ENCODE data around the gene AIFM1. TPM values are rescaled to one million over a fixed set of nuclear protein-coding genes. Genes with fewer than 3 reads are reported as not detected.
A peak's percentile ranks its signal among the peaks of the same experiment; 100 is the strongest.

The AIFM1 gene
- total RNA-seq, 6 donors from 2014 or later: 14.1 to 29.5 (median 21.9) TPM

DNA sequence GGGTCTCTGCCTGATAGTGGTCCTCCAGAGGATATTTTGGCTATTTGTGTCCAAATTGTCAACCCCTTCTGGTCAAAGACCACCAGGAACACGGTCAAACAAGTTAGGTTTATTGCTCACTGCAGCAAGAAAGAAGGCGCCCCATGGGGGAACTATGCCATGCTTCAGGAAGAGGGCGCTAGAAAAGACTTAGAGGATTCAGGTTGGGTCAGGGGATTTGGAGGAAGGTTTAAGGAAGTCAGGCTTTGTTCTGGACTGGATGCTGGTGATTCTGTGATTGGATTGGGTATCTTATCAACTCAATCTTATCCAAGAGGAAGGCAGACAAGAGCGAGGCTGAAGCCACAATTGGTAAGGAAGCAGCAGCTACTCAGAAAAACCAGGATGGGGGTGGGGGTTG lies 41.1 kb downstream of the AIFM1 start:
- Histone ChIP-seq H3K27ac (peak overlapping the region; percentile 39 to 74 (median 58)), H3K4me3 (no peak overlapping the region), H3K27me3 (no peaks in the 10 kb centered on the region), H3K9me3 (no peaks in the 10 kb centered on the region), H3K36me3 (peaks cover 0 to 19% (median 1%) of the 10 kb centered on the region in 4 donors), H3K4me1 (peaks cover 0 to 15% (median 12%) of the 10 kb centered on the region in 4 donors)
- 69 to 76% methylated on average over 4 of the region's 4 CpGs for WGBS, 2 donors
- DNase-seq: no peak
- TF ChIP-seq POLR2AphosphoS5 (IDR thresholded peaks at IDR 0.05) (no peak), POLR2A (IDR thresholded peaks at IDR 0.05) (no peak), EP300 (IDR thresholded peaks at IDR 0.05) (no peak), CTCF (IDR thresholded peaks at IDR 0.05) (no peak)
- no peak for ATAC-seq (ENCODE audit: low FRiP score in 2 of 2)

GRCh38 chrX:130121505-130121800 lies 44.2 kb downstream of the AIFM1 start:
- ATAC-seq (ENCODE audit: low FRiP score in 2 of 2) (no peak), DNase-seq (no peak)
- Histone ChIP-seq H3K36me3 (no peaks in the 10 kb centered on the region), H3K27ac (peak overlapping the region in 3 of 4 donors; percentile 64 to 88 (median 80)), H3K4me1 (peaks cover 0 to 19% (median 13%) of the 10 kb centered on the region in 4 donors), H3K9me3 (no peaks in the 10 kb centered on the region), H3K27me3 (no peaks in the 10 kb centered on the region), H3K4me3 (peak overlapping the region in 2 of 4 donors; percentile 31 to 48)
- 69% methylated on average over 13 of the region's 13 CpGs; no CpG with 5 or more reads in 1 of the 2 donors for WGBS, 2 donors
- no peak for TF ChIP-seq CTCF (IDR thresholded peaks at IDR 0.05)
- no peak for TF ChIP-seq POLR2AphosphoS5 (IDR thresholded peaks at IDR 0.05)
- TF ChIP-seq POLR2A (IDR thresholded peaks at IDR 0.05): no peak
- TF ChIP-seq EP300 (IDR thresholded peaks at IDR 0.05): no peak

- ATAC-seq (ENCODE audit: low FRiP score in 2 of 2): peak; percentile 74 to 92
- TF ChIP-seq POLR2A (IDR thresholded peaks at IDR 0.05): peak in 1 of 4 donors; percentile 26
- TF ChIP-seq POLR2AphosphoS5 (IDR thresholded peaks at IDR 0.05): peak; percentile 18 to 33
- TF ChIP-seq CTCF (IDR thresholded peaks at IDR 0.05): peak; percentile 63 to 94 (median 88)
- no peak for TF ChIP-seq EP300 (IDR thresholded peaks at IDR 0.05)
- Histone ChIP-seq H3K4me1 (peaks cover 0 to 19% (median 13%) of the 10 kb centered on the region in 4 donors), H3K27ac (peak overlapping the region; percentile 64 to 88 (median 80)), H3K9me3 (no peaks in the 10 kb centered on the region), H3K4me3 (peak overlapping the region in 3 of 4 donors; percentile 31 to 48 (median 48)), H3K27me3 (no peaks in the 10 kb centered on the region), H3K36me3 (no peaks in the 10 kb centered on the region)
- 3 to 31% methylated on average over 23 to 33 of the region's 58 CpGs for WGBS, 2 donors
- peak; percentile 78 to 95 for DNase-seq
Observed at GRCh38 chrX:130120746-130121504, 44.7 kb downstream of the AIFM1 start.

DNA sequence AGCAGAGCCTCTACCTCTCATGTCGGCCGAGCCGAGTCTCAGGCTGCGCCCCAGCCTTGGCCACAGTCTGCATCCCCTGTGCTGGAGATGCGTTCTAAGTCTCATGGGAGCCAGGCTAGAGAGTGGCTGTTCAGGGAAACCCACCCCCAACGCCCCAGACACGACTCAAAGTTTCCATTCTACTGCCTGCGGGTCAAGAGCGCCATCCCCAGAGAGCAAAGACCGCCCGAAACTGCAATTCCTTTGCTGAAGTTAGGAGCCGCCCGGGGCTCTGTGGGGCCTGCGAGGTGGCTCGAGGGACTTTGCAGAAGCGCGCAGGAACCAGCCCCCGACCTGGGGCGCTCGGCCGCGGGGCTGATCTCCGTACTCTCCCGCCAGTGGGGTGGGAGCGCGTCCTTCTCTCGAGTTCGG lies 45.3 kb downstream of the AIFM1 start:
- Histone ChIP-seq H3K9me3 (no peaks in the 10 kb centered on the region), H3K27me3 (no peaks in the 10 kb centered on the region), H3K27ac (peak overlapping the region; percentile 64 to 88 (median 80)), H3K36me3 (no peaks in the 10 kb centered on the region), H3K4me3 (peak overlapping the region in 3 of 4 donors; percentile 31 to 48 (median 48)), H3K4me1 (peaks cover 0 to 19% (median 11%) of the 10 kb centered on the region in 4 donors)
- 48 to 100% methylated on average over 4 to 28 of the region's 28 CpGs for WGBS, 2 donors
- ATAC-seq (ENCODE audit: low FRiP score in 2 of 2): peak; percentile 6 to 28
- no peak for DNase-seq
- TF ChIP-seq CTCF (IDR thresholded peaks at IDR 0.05) (no peak), POLR2AphosphoS5 (IDR thresholded peaks at IDR 0.05) (no peak), EP300 (IDR thresholded peaks at IDR 0.05) (no peak), POLR2A (IDR thresholded peaks at IDR 0.05) (no peak)

All from upper lobe of left lung (tissue), 6 donors.